HepG2 (cell line): ENCODE results near the gene RARG. TPM values are rescaled to one million over a fixed set of nuclear protein-coding genes. Genes with fewer than 3 reads are reported as not detected.

Experiments used
- ATAC-seq: fragments of 200-7000 bp; cut with Tn5 transposase; 3 replicates; pipeline ENCODE4 v1.9.1; 2020; ENCODE audit warnings: mild to moderate bottlenecking, moderate library complexity
- Bru-seq: library from RNA; stranded (reverse); fragments of 400-500 nt; gene quantifications from one replicate; lab custom pipeline; 2021; lab: Mats Ljungman, UMichigan
- BruChase-seq, 2 experiments: library from RNA; stranded (reverse); fragments of 400-500 nt; gene quantifications; one replicate each; lab custom pipeline; 2021; lab: Mats Ljungman, UMichigan
- BruUV-seq: library from RNA; stranded (reverse); fragments of 400-500 nt; replicated peaks from 2 replicates; lab custom pipeline; 2021; lab: Mats Ljungman, UMichigan
- CTCF ChIA-PET: fragments of 300-600 bp; formaldehyde crosslinking; extraction: SDS; loops from one replicate; lab custom pipeline; 2021; ENCODE audit warnings: low total read pairs, inconsistent platforms, low intra/inter-chr PET ratio; lab: Yijun Ruan, JAX
- POLR2A ChIA-PET: fragments of 350-600 bp; sonication (Branson Sonifier 250); formaldehyde crosslinking; loops from one replicate; lab custom pipeline; 2020; ENCODE audit warnings: antibody characterized with exemption, inconsistent platforms; lab: Yijun Ruan, JAX
- DNase-seq: peaks from one replicate; pipeline ENCODE4 v3.0.0-alpha.2; 2015; ENCODE audit warnings: low spot score
- FAIRE-seq: peaks from 3 replicates; lab custom pipeline; 2011; peaks lifted over from hg19 to GRCh38; lab: Jason Lieb, UNC
- H2AFZ ChIP-seq: one replicate; pipeline ENCODE4 v1.6.1; 2011; ENCODE audit warnings: low read length, inconsistent platforms
- H3K27ac ChIP-seq: fragments of 300-600 bp; 3 replicates; pipeline ENCODE4 v1.8.0; 2011; ENCODE audit warnings: mixed run types, mild to moderate bottlenecking, mixed read lengths, low read length, inconsistent platforms; ENCODE audit not compliant: insufficient read depth; ENCODE audit errors: extremely low read length
- H3K27me3 ChIP-seq, 2 experiments: fragments of 200-600 bp in 1 of 2; 2 replicates in 1 of 2; 3 replicates in 1 of 2; pipeline versions ENCODE4 v1.6.0 to v1.8.0; 2011; ENCODE audit warnings: low read length in 2 of 2, mild to moderate bottlenecking in 2 of 2, moderate library complexity in 2 of 2, inconsistent platforms in 1 of 2; ENCODE audit not compliant: insufficient read depth in 2 of 2, control insufficient read depth in 1 of 2
- H3K36me3 ChIP-seq, 2 experiments: fragments of 200-600 bp in 1 of 2; replicated peaks in 1 of 2; 2 replicates in 1 of 2; 3 replicates in 1 of 2; pipeline versions ENCODE4 v1.5.1 to v1.8.0; 2011; ENCODE audit warnings: low read length in 2 of 2, inconsistent platforms in 1 of 2; ENCODE audit not compliant: insufficient read depth in 2 of 2, control insufficient read depth in 1 of 2
- H3K4me1 ChIP-seq: 2 replicates; pipeline ENCODE4 v1.5.1; 2012; ENCODE audit warnings: low read length, inconsistent platforms; ENCODE audit not compliant: insufficient read depth
- H3K4me2 ChIP-seq: 2 replicates; pipeline ENCODE4 v1.6.0; 2011; ENCODE audit warnings: low read depth, low read length, inconsistent platforms
- H3K4me3 ChIP-seq, 3 experiments: fragments of 200-600 bp in 1 of 3; sonication (generic), shearing (Covaris generic) in 1 of 3; replicated peaks in 1 of 3; 2 replicates each; pipeline ENCODE4 v1.5.1; 2011 to 2016; ENCODE audit warnings: low read length in 3 of 3, inconsistent platforms in 2 of 3, low read depth in 2 of 3, mild to moderate bottlenecking in 2 of 3, control low read depth in 1 of 3, mixed read lengths in 1 of 3; ENCODE audit not compliant: insufficient read depth in 1 of 3
- H3K79me2 ChIP-seq: one replicate; pipeline ENCODE4 v1.6.1; 2011; ENCODE audit warnings: low read length, inconsistent platforms; ENCODE audit not compliant: insufficient read depth
- H3K9ac ChIP-seq: 2 replicates; pipeline ENCODE4 v1.6.0; 2011; ENCODE audit warnings: mild to moderate bottlenecking, low read depth, low read length, inconsistent platforms; ENCODE audit not compliant: insufficient read depth
- H3K9me3 ChIP-seq: 2 replicates; pipeline ENCODE4 v1.5.1; 2012; ENCODE audit warnings: mild to moderate bottlenecking, low read length
- H4K20me1 ChIP-seq: 2 replicates; pipeline ENCODE4 v1.6.0; 2011; ENCODE audit warnings: inconsistent platforms, mild to moderate bottlenecking, low read length, moderate library complexity; ENCODE audit not compliant: insufficient read depth
- FOSL2 ChIP-seq: sonication (generic); formaldehyde crosslinking; IDR thresholded peaks from 2 replicates; pipeline ENCODE4 v1.4.0; 2020; ENCODE audit warnings: missing genetic modification reagents
- HNRNPK ChIP-seq: fragments of 200-400 bp; formaldehyde crosslinking; IDR thresholded peaks from 2 replicates; pipeline ENCODE4 v1.6.1; 2018; ENCODE audit warnings: low read length, low read depth, moderate library complexity, mild to moderate bottlenecking; ENCODE audit not compliant: poor library complexity, severe bottlenecking
- NFYB ChIP-seq: sonication (generic); formaldehyde crosslinking; IDR thresholded peaks from 2 replicates; pipeline ENCODE4 v1.4.0; 2020; ENCODE audit warnings: missing genetic modification reagents
- PHF5A ChIP-seq: IDR thresholded peaks from one replicate; pipeline ENCODE4 v1.6.1; 2018; ENCODE audit warnings: low read depth, missing genetic modification reagents; ENCODE audit not compliant: unreplicated experiment
- ZFX ChIP-seq: sonication (generic); formaldehyde crosslinking; IDR thresholded peaks from 2 replicates; pipeline ENCODE4 v1.4.0; 2020; ENCODE audit warnings: mild to moderate bottlenecking, low read depth, missing genetic modification reagents, moderate library complexity
- ZNF724P ChIP-seq: sonication (generic); formaldehyde crosslinking; IDR thresholded peaks from 2 replicates; pipeline ENCODE4 v1.8.0; 2022; ENCODE audit warnings: missing genetic modification reagents, borderline replicate concordance
- ZNF777 ChIP-seq: sonication (generic); formaldehyde crosslinking; IDR thresholded peaks from 2 replicates; pipeline ENCODE4 v1.4.0; 2020; ENCODE audit warnings: missing genetic modification reagents
- WGBS: methylation state at CpG from one replicate; pipeline ENCODE4 v1.1.6; 2017; ENCODE audit warnings: low lambda C conversion rate; 5-methylcytosine and 5-hydroxymethylcytosine counted together
- in situ Hi-C: cut with HindIII; loops from 2 replicates; pipeline ENCODE4 v1.10.0; 2017; ENCODE audit warnings: low pct_unique_long_range_greater_than_20kb; ENCODE audit not compliant: extremely low pct_ligation_motif_present
- intact Hi-C: fragments of 100-400 bp; cut with micrococcal nuclease; formaldehyde crosslinking; loops from one replicate; pipeline ENCODE4 v1.10.0; 2022; ENCODE audit not compliant: unreplicated experiment
- long read RNA-seq, 2 experiments: library from RNA in 1 of 2; library from polyadenylated mRNA in 1 of 2; stranded (forward) in 1 of 2; unstranded in 1 of 2; transcript quantifications; one replicate each; pipeline ENCODE4 v2.0.0, GENCODE V29; 2019 to 2022
- polyA minus RNA-seq, 3 experiments: library from RNA; depleted of rRNA, polyadenylated mRNA; stranded (reverse); fragments of >200 nt; gene quantifications; 2 replicates each; pipeline ENCODE4 v1.2.3, GENCODE V29; 2011; ENCODE audit warnings: low replicate concordance in 1 of 3
- polyA plus RNA-seq, 8 experiments: library from polyadenylated mRNA; depleted of rRNA in 3 of 8; stranded (reverse) in 7 of 8; unstranded in 1 of 8; fragments of >200 nt; fragmentation: Illumina TruSeq in 4 of 8; extraction: Trizol in 4 of 8; gene quantifications; 2 replicates each; pipeline versions ENCODE4 v1.2.1 to v1.2.3, GENCODE V29; 2011 to 2016; ENCODE audit warnings: low read depth in 4 of 8, missing spikeins in 1 of 8, mixed read lengths in 1 of 8; ENCODE audit not compliant: insufficient read depth in 1 of 8
- total RNA-seq, 5 experiments: library from RNA; depleted of rRNA; stranded (reverse); fragments of >200 nt; fragmentation: Illumina TruSeq; extraction: Trizol; gene quantifications; 2 replicates each; pipeline ENCODE4 v1.2.3, GENCODE V29; 2016; ENCODE audit warnings: low read depth in 1 of 5
- TF ChIP-seq, protein P1 (sequence below): sonication (generic); formaldehyde crosslinking; IDR thresholded peaks from 2 replicates; pipeline ENCODE4 v1.4.0; 2020; ENCODE audit warnings: missing genetic modification reagents, borderline replicate concordance
- TF ChIP-seq, protein P2 (sequence below): sonication (generic); formaldehyde crosslinking; IDR thresholded peaks from 2 replicates; pipeline ENCODE4 v1.4.0; 2020; ENCODE audit warnings: missing genetic modification reagents

RARG gene
- total RNA-seq (2016; rRNA removed; fragmentation: Illumina TruSeq; extraction: Trizol) (0.77 and 0.91 TPM in 2 replicates), polyA plus RNA-seq (2011; rRNA removed) (1.5 and 1.6 TPM in 2 replicates), polyA minus RNA-seq (2011; rRNA and poly(A)+ RNA removed; ENCODE audit: low replicate concordance) (4.0 and 33.4 TPM in 2 replicates), Bru-seq, nascent RNA (percentile 29 among the genes with signal in this experiment), BruChase-seq, experiment 1, labeled RNA remaining after a 6-hour chase (percentile 36 among the genes with signal in this experiment), BruChase-seq, experiment 2, labeled RNA remaining after a 2-hour chase (percentile 28 among the genes with signal in this experiment)
- total RNA-seq (2016; cell fraction: cytosol; rRNA removed; fragmentation: Illumina TruSeq; extraction: Trizol; ENCODE audit: low read depth) = 0.18 and 0.91 TPM in 2 replicates
- 0.49 and 1.3 TPM in 2 replicates for total RNA-seq (2016; cell fraction: insoluble cytoplasmic fraction; rRNA removed; fragmentation: Illumina TruSeq; extraction: Trizol)
- total RNA-seq (2016; cell fraction: membrane; rRNA removed; fragmentation: Illumina TruSeq; extraction: Trizol) = 0.90 and 1.1 TPM in 2 replicates
- 0.72 and 1.5 TPM in 2 replicates for total RNA-seq (2016; cell fraction: nucleus; rRNA removed; fragmentation: Illumina TruSeq; extraction: Trizol)
- 0.87 and 1.9 TPM in 2 replicates for polyA plus RNA-seq (2011; cell fraction: cytosol; rRNA removed)
- polyA plus RNA-seq (2011; cell fraction: nucleus; rRNA removed) = 3.2 and 4.1 TPM in 2 replicates
- 0.89 and 0.92 TPM in 2 replicates for polyA plus RNA-seq (2012)
- polyA plus RNA-seq (2016; cell fraction: cytosol; fragmentation: Illumina TruSeq; extraction: Trizol; ENCODE audit: low read depth) = 0.21 and 0.27 TPM in 2 replicates
- 1.0 and 1.1 TPM in 2 replicates for polyA plus RNA-seq (2016; cell fraction: insoluble cytoplasmic fraction; fragmentation: Illumina TruSeq; extraction: Trizol; ENCODE audit: low read depth)
- polyA plus RNA-seq (2016; cell fraction: membrane; fragmentation: Illumina TruSeq; extraction: Trizol; ENCODE audit: low read depth) = 0.57 and 0.81 TPM in 2 replicates
- 2.2 and 2.3 TPM in 2 replicates for polyA plus RNA-seq (2016; cell fraction: nucleus; fragmentation: Illumina TruSeq; extraction: Trizol; ENCODE audit: insufficient read depth, low read depth)
- polyA minus RNA-seq (2011; cell fraction: cytosol; rRNA and poly(A)+ RNA removed) = 0.99 and 1.1 TPM in 2 replicates
- polyA minus RNA-seq (2011; cell fraction: nucleus; rRNA and poly(A)+ RNA removed) = 0.25 and 1.7 TPM in 2 replicates
- long read RNA-seq, experiment 1 = 0 reads
- long read RNA-seq, experiment 2, partial matches to known transcripts = 0 of 5 reads
- long read RNA-seq, experiment 2, other reads (novel, unspliced or antisense) = 2 of 5 reads

DNA sequence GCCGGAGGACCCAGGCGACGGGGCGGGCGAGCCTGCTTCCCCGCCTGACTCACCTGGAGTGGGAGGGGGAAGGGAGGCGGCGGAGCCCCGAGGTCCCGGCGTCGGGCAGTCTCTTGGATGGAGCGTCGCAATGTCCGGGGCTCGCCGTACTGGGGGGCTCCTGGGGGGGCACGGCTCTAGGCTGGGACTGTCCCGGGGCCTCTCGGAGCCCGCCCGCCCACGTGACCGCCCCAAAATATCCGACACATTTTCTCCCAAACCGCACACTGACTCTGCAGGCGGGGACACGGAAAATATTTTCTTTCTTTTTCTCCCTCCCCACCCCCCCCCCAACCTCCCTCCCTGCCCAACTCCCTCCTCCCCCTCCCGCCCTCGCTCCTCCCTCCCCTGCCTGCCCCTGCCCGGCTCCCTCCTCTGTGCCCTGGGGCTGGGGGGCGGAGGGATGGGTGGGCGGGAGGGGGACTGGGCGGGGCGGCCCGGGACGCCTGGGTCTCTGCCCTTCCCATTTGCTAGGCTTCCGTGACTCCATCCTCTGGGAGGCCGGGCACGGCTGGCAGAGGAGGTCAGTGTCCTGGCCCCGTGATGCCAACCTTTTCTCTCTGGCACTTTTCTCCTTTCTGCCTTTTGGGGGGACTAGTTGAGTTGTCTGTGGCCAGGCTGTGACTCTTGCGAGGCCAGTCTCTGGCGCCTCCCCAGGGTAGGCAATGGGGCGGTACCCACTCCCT lies at the start of gene RARG:
TSS of gene RARG (minus strand) at position 289 of the 725 bp plus-strand sequence. CDS start 4,664 bp downstream, outside the sequence.
- intact Hi-C loops = no loop called here
- ChIA-PET CTCF (no interaction called here), POLR2A (interaction anchor here (2.5 kb wide), 1 partner anchor 11 kb away, joined by 7 read pairs; no protein-coding TSS in a partner anchor)
- Histone ChIP-seq H3K27ac (no peak within 1 kb of the TSS), H4K20me1 (no peaks in the 10 kb centered on the region), H3K4me1 (peaks cover 38% of the 10 kb centered on the region), H3K4me3 (peak within 1 kb of the TSS in 1 of 3 experiments; percentile 37; a peak in 2 of 6 replicates), H3K9ac (no peak within 1 kb of the TSS), H3K27me3 (peaks cover 10 to 63% of the 10 kb centered on the region in 2 experiments), H3K79me2 (no peaks in the 10 kb centered on the region), H3K9me3 (no peaks in the 10 kb centered on the region), H3K36me3 (no peaks in the 10 kb centered on the region), H2AFZ (no peak within 1 kb of the TSS), H3K4me2 (peak within 1 kb of the TSS; percentile 42)
- BruUV-seq = no TSS peak
- ATAC-seq (peak; percentile 11), DNase-seq (no peak), FAIRE-seq (no peak)
- in situ Hi-C loops = no loop called here
- WGBS = 4% methylated on average over 22 of the region's 44 CpGs
- TF ChIP-seq HNRNPK (peak; percentile 29), ZNF724P (no peak), ZNF777 (peak; percentile 49; the same call in 1 of the 2 replicates), FOSL2 (CRISPR knock-in tag) (0 out of 2 replicates have a peak, but pooled peaks have one; percentile 26), ZFX (CRISPR knock-in tag) (no peak), NFYB (CRISPR knock-in tag) (no peak), PHF5A (no peak)
- TF ChIP-seq, protein P1, sequence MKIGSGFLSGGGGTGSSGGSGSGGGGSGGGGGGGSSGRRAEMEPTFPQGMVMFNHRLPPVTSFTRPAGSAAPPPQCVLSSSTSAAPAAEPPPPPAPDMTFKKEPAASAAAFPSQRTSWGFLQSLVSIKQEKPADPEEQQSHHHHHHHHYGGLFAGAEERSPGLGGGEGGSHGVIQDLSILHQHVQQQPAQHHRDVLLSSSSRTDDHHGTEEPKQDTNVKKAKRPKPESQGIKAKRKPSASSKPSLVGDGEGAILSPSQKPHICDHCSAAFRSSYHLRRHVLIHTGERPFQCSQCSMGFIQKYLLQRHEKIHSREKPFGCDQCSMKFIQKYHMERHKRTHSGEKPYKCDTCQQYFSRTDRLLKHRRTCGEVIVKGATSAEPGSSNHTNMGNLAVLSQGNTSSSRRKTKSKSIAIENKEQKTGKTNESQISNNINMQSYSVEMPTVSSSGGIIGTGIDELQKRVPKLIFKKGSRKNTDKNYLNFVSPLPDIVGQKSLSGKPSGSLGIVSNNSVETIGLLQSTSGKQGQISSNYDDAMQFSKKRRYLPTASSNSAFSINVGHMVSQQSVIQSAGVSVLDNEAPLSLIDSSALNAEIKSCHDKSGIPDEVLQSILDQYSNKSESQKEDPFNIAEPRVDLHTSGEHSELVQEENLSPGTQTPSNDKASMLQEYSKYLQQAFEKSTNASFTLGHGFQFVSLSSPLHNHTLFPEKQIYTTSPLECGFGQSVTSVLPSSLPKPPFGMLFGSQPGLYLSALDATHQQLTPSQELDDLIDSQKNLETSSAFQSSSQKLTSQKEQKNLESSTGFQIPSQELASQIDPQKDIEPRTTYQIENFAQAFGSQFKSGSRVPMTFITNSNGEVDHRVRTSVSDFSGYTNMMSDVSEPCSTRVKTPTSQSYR (CRISPR knock-in tag) = peak; percentile 27; the same call in 1 of the 2 replicates
- TF ChIP-seq, protein P2, sequence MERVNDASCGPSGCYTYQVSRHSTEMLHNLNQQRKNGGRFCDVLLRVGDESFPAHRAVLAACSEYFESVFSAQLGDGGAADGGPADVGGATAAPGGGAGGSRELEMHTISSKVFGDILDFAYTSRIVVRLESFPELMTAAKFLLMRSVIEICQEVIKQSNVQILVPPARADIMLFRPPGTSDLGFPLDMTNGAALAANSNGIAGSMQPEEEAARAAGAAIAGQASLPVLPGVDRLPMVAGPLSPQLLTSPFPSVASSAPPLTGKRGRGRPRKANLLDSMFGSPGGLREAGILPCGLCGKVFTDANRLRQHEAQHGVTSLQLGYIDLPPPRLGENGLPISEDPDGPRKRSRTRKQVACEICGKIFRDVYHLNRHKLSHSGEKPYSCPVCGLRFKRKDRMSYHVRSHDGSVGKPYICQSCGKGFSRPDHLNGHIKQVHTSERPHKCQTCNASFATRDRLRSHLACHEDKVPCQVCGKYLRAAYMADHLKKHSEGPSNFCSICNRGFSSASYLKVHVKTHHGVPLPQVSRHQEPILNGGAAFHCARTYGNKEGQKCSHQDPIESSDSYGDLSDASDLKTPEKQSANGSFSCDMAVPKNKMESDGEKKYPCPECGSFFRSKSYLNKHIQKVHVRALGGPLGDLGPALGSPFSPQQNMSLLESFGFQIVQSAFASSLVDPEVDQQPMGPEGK (CRISPR knock-in tag) = peak; percentile 33; the same call in 1 of the 2 replicates
